GM18505 (cell line): ENCODE measurements around the gene RASGRP2.

ENCODE experiments used
- ATAC-seq: cut with Tn5 transposase; IDR thresholded peaks from one replicate; pipeline ENCODE4 v1.9.1; 2021; ENCODE audit not compliant: unreplicated experiment
- POLR2A ChIP-seq: IDR thresholded peaks from 4 replicates; pipeline ENCODE4 v1.6.1; 2011; ENCODE audit warnings: borderline replicate concordance; ENCODE audit not compliant: insufficient read depth, insufficient read length; ENCODE audit errors: extremely low read depth

RASGRP2 gene

GRCh38 chr11:64778473-64779298 is 34.7 kb upstream of the RASGRP2 start, which contains the start of gene SF1:
Gene SF1, minus strand, starts transcription at chr11:64778542. Its CDS starts 150 bp downstream, at chr11:64778392.
- peak; percentile 80 for TF ChIP-seq POLR2A
- ATAC-seq = peak; percentile 66

- TF ChIP-seq POLR2A = no peak
- ATAC-seq = peak; percentile 29
These were observed 34.2 kb upstream of the RASGRP2 start for GRCh38 chr11:64778223-64778472.

- ATAC-seq = peak; percentile 29
- TF ChIP-seq POLR2A = no peak
These were observed 33.7 kb upstream of the RASGRP2 start for GRCh38 chr11:64777449-64778222.

GRCh38 chr11:64776875-64777274 is 32.9 kb upstream of the RASGRP2 start:
- no peak for TF ChIP-seq POLR2A
- ATAC-seq = no peak

- peak; percentile 4 for TF ChIP-seq POLR2A
- no peak for ATAC-seq
These were observed 32.5 kb upstream of the RASGRP2 start for GRCh38 chr11:64776425-64776824.

GRCh38 chr11:64774144-64774543 is 30.2 kb upstream of the RASGRP2 start:
- no peak for TF ChIP-seq POLR2A
- ATAC-seq = no peak

GRCh38 chr11:64772303-64773018 is 28.5 kb upstream of the RASGRP2 start:
- no peak for TF ChIP-seq POLR2A
- no peak for ATAC-seq

- TF ChIP-seq POLR2A = no peak
These were observed 27.9 kb upstream of the RASGRP2 start for GRCh38 chr11:64771861-64772260.

GRCh38 chr11:64770120-64770519 is 26.2 kb upstream of the RASGRP2 start:
- TF ChIP-seq POLR2A = no peak
- ATAC-seq = no peak

More at GRCh38 chr11:64771861-64772260, 27.9 kb upstream of the RASGRP2 start:
- ATAC-seq = no peak

- TF ChIP-seq POLR2A = peak; percentile 35
- ATAC-seq = no peak
These were observed 25.3 kb upstream of the RASGRP2 start for GRCh38 chr11:64769283-64769682.

- no peak for ATAC-seq
- TF ChIP-seq POLR2A = no peak
These were observed 24.4 kb upstream of the RASGRP2 start for GRCh38 chr11:64768300-64768694.

- no peak for ATAC-seq
- TF ChIP-seq POLR2A = no peak
These were observed 23.7 kb upstream of the RASGRP2 start for GRCh38 chr11:64767344-64768299.
